Stimulated activated CD4-positive, alpha-beta T cell treated with anti-CD3 and anti-CD28 coated beads, TNF-alpha, amount 100 ng/mL, for 4 hours (primary cell): Measurements from ENCODE around the gene BAX.

Experiments
- DNase-seq, 3 experiments: peaks; one replicate each; pipeline ENCODE4 v3.0.0-alpha.2; 2020; ENCODE audit warnings: low read depth in 3 of 3

Gene BAX

GRCh38 chr19:48962029-48962848 is 7.6 kb downstream of the BAX start:
- DNase-seq = no peak

- no peak for DNase-seq
These were observed 8.1 kb downstream of the BAX start for GRCh38 chr19:48962849-48963165.

- peak; percentile 39 to 54 (median 46) for DNase-seq
These were observed 8.9 kb downstream of the BAX start for GRCh38 chr19:48963371-48964204.

- no peak for DNase-seq
These were observed 9.7 kb downstream of the BAX start for GRCh38 chr19:48964205-48965039.

- DNase-seq = peak; percentile 75 to 79 (median 76)
These were observed 10.5 kb downstream of the BAX start, which contains the start of gene FTL for GRCh38 chr19:48965040-48965805. Gene FTL, plus strand, starts transcription at chr19:48965309. Its CDS starts 199 bp downstream, at chr19:48965508.

GRCh38 chr19:48965806-48966540 is 11.3 kb downstream of the BAX start:
- peak; percentile 77 to 87 (median 80) for DNase-seq

GRCh38 chr19:48966541-48967345 is 12.1 kb downstream of the BAX start:
- no peak for DNase-seq

- no peak for DNase-seq
These were observed 12.9 kb downstream of the BAX start for GRCh38 chr19:48967346-48968178.

GRCh38 chr19:48968179-48968661 is 13.5 kb downstream of the BAX start:
- DNase-seq = no peak

GRCh38 chr19:48968813-48969218 is 14.1 kb downstream of the BAX start:
- no peak for DNase-seq

- no peak for DNase-seq
These were observed 14.8 kb downstream of the BAX start for GRCh38 chr19:48969276-48970138.

GRCh38 chr19:48970139-48970766 is 15.6 kb downstream of the BAX start:
- no peak for DNase-seq

- peak; percentile 67 to 75 (median 69) for DNase-seq
These were observed 16.3 kb downstream of the BAX start for GRCh38 chr19:48970923-48971395.

- DNase-seq = no peak
These were observed 21.5 kb downstream of the BAX start for GRCh38 chr19:48975947-48976847.

GRCh38 chr19:48977061-48977460 is 22.4 kb downstream of the BAX start:
- no peak for DNase-seq

- no peak for DNase-seq
These were observed 27.6 kb downstream of the BAX start for GRCh38 chr19:48982280-48982679.
